Mesothelial cell of epicardium (in vitro differentiated cells): ENCODE measurements around the gene NFATC1. TPM values are rescaled to one million over a fixed set of nuclear protein-coding genes. Genes with fewer than 3 reads are reported as not detected.

Experiments used
- DNase-seq, 2 experiments: peaks; one replicate each; pipeline ENCODE4 v3.0.0; 2021; ENCODE audit warnings: low spot score in 2 of 2; ENCODE audit not compliant: unreplicated experiment in 2 of 2
- H3K27ac Mint-ChIP-seq: 2 replicates; pipeline ENCODE4 v1.8.0; 2021; ENCODE audit warnings: mixed read lengths
- H3K27me3 Mint-ChIP-seq: 2 replicates; pipeline ENCODE4 v1.8.0; 2021; ENCODE audit warnings: low read depth, mixed read lengths
- H3K36me3 Mint-ChIP-seq: 2 replicates; pipeline ENCODE4 v1.8.0; 2021; ENCODE audit warnings: mixed read lengths
- H3K4me1 Mint-ChIP-seq: 2 replicates; pipeline ENCODE4 v1.8.0; 2021; ENCODE audit warnings: mixed read lengths
- H3K4me3 Mint-ChIP-seq: 2 replicates; pipeline ENCODE4 v1.8.0; 2021; ENCODE audit warnings: mild to moderate bottlenecking, moderate library complexity, mixed read lengths
- H3K9me3 Mint-ChIP-seq: 2 replicates; pipeline ENCODE4 v1.8.0; 2021; ENCODE audit warnings: mixed read lengths
- CTCF ChIP-seq: fragments of 200-600 bp; sonication (generic); IDR thresholded peaks from one replicate; pipeline ENCODE4 v1.5.0; 2021; ENCODE audit warnings: antibody characterized with exemption; ENCODE audit not compliant: unreplicated experiment
- total RNA-seq: library from RNA; stranded (reverse); gene quantifications from 3 replicates; pipeline ENCODE4 v1.2.1, GENCODE V29; 2021

NFATC1 gene
- total RNA-seq, 1 donor from 2014 or later: 13.4 TPM

- Mint-ChIP-seq H3K9me3 (peaks cover 24% of the 10 kb centered on the region), H3K4me3 (no peak overlapping the region), H3K36me3 (no peaks in the 10 kb centered on the region), H3K27ac (no peak overlapping the region), H3K27me3 (peaks cover 17% of the 10 kb centered on the region), H3K4me1 (no peaks in the 10 kb centered on the region)
- TF ChIP-seq CTCF: no peak
- no peak for DNase-seq
Observed at GRCh38 chr18:79540161-79540903, 144.6 kb downstream of the NFATC1 start.

GRCh38 chr18:79540904-79541282 lies 145.2 kb downstream of the NFATC1 start:
- H3K9me3 Mint-ChIP-seq: peaks cover 24% of the 10 kb centered on the region
- no peak for DNase-seq
- no peaks in the 10 kb centered on the region for H3K36me3 Mint-ChIP-seq
- no peak for TF ChIP-seq CTCF
- peaks cover 12% of the 10 kb centered on the region for H3K27me3 Mint-ChIP-seq
- H3K27ac Mint-ChIP-seq: no peak overlapping the region
- H3K4me1 Mint-ChIP-seq: no peaks in the 10 kb centered on the region
- no peak overlapping the region for H3K4me3 Mint-ChIP-seq

- Mint-ChIP-seq H3K4me3 (no peak overlapping the region), H3K27ac (no peak overlapping the region), H3K4me1 (no peaks in the 10 kb centered on the region), H3K36me3 (no peaks in the 10 kb centered on the region), H3K9me3 (peaks cover 24% of the 10 kb centered on the region), H3K27me3 (peaks cover 10% of the 10 kb centered on the region)
- DNase-seq: no peak
- TF ChIP-seq CTCF: no peak
Observed at GRCh38 chr18:79542213-79542612, 146.5 kb downstream of the NFATC1 start.

GRCh38 chr18:79542876-79543750 lies 147.4 kb downstream of the NFATC1 start:
- no peak for TF ChIP-seq CTCF
- Mint-ChIP-seq H3K27ac (no peak overlapping the region), H3K36me3 (no peaks in the 10 kb centered on the region), H3K27me3 (peaks cover 10% of the 10 kb centered on the region), H3K4me3 (no peak overlapping the region), H3K9me3 (peaks cover 16% of the 10 kb centered on the region), H3K4me1 (no peaks in the 10 kb centered on the region)
- DNase-seq: no peak

GRCh38 chr18:79543861-79544385 lies 148.2 kb downstream of the NFATC1 start:
- Mint-ChIP-seq H3K36me3 (no peaks in the 10 kb centered on the region), H3K27ac (no peak overlapping the region), H3K9me3 (peaks cover 10% of the 10 kb centered on the region), H3K4me1 (no peaks in the 10 kb centered on the region), H3K27me3 (peaks cover 8% of the 10 kb centered on the region), H3K4me3 (no peak overlapping the region)
- TF ChIP-seq CTCF: no peak
- no peak for DNase-seq
